ENCODE results near the gene RHOA.

DNA sequence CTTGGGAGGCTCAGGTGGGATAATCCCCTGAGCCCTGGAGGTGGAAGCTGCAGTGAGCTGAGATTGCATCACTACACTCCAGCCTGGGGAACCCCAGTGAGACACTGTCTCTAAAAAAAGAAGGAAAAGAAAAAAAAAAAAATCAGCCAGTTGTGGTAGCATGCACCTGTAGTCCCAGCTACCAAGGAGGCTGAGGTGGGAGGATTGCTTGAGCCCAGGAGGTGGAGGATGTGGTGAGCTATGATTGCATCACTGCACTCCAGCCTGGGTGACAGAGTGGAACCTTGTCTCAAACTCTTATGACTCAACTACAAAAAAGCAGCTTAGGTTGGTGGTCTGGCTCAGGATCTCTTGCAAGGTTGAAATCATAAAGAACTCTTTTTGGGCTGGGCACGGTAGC lies 34.3 kb downstream of the RHOA start:
- TF ChIP-seq RAD21 (IDR thresholded peaks at IDR 0.05; ENCODE audit: low read depth), result no peak
- TF ChIP-seq TAF1 (IDR thresholded peaks at IDR 0.05; ENCODE audit: low read depth), result no peak
- TF ChIP-seq TEAD4 (IDR thresholded peaks at IDR 0.05), result no peak
- TF ChIP-seq EP300 (IDR thresholded peaks at IDR 0.05; ENCODE audit: borderline replicate concordance), result no peak
- TF ChIP-seq FOXM1 (IDR thresholded peaks at IDR 0.05; ENCODE audit: borderline replicate concordance, low read depth), result no peak
- no peak for TF ChIP-seq USF1 (IDR thresholded peaks at IDR 0.05)
- TF ChIP-seq REST (IDR thresholded peaks at IDR 0.05; ENCODE audit: low read depth), result no peak
